HG03135 (cell line): ENCODE results near the gene AP1B1.

Experiments
- ATAC-seq: cut with Tn5 transposase; IDR thresholded peaks from one replicate; pipeline ENCODE4 v1.9.1; 2021; ENCODE audit warnings: mild to moderate bottlenecking, moderate library complexity; ENCODE audit not compliant: unreplicated experiment

The AP1B1 gene

DNA sequence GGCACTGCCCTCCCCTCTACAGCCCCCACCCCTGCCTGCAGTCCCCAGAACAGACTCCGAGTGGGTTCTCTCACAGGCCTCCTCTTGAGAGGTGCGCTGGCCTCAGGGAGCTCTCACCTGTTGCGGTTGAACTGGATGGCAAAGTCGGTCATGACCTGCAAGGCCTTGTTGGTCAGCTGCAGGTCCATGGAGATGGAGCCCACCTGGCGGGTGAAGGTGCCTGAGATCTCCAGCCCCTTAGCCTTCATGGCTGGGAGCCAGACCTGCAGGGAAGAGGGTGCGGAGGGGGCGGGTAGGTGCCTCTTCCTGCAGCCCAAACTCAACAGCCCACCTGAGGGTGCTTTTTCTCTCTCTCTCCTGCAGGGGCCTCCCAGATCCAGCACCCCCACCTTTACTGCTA is 54.2 kb downstream of the AP1B1 start:
- no peak for ATAC-seq

DNA sequence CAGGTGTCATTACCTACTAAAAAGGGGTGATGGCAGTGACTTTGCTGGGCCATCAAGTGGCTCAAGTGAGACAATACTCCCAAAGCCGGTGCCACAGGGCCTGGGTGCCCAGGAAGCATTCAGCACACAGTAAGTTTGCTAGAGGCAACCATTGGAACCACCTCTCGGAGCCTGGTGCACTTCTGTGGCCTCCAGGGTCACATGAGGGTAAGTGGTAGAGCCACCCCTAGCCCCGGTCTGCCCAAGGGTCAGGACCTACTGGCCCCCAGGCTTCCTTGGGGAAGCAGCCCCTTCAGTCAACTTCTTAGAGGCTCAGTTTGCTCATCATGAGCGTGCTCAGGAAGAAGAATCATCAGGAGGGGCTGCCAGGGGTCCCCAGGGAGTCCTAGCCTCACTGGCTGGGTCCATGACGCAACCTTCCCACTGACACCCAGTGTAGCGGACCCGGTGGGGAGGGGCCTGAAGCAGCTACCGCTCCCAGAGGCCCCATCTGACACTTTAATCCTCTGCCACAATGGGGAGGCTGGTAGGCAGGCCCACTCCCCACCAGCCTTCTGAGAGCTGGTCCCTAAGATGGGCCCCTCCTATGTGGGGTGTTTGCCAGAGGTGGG is 55.4 kb downstream of the AP1B1 start:
- no peak for ATAC-seq

DNA sequence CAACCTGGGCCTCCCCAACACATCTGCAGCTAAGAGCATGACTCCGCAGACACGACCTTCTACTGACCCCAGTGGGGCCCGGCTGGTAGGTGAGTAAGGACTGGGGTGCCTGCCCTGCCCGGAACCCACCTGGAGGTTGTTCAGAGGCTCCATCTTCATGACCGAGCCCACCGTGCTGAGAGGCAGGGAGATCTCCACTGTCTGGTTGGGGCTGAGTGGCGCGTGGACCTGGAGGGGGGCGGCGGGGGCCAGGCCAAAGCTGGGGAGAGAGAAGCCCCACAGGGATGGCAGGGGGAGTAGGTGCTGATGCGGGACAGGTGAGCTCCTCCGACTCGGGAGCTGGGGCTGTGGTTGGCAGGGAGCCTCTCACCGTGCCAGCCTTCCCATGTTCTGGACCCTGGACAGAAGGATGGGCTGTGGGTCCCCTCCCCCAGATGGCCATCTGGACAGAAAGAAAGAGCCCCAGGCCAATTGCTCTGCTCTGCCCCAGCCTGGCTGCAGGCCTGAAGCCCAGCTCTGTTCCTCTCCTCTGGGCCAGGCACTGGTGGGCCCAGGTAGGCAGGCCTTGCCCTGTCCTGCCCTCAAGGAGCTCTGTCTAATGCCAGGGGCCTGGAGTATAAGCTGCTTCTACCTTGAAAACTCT is 56.6 kb downstream of the AP1B1 start:
- ATAC-seq = no peak

DNA sequence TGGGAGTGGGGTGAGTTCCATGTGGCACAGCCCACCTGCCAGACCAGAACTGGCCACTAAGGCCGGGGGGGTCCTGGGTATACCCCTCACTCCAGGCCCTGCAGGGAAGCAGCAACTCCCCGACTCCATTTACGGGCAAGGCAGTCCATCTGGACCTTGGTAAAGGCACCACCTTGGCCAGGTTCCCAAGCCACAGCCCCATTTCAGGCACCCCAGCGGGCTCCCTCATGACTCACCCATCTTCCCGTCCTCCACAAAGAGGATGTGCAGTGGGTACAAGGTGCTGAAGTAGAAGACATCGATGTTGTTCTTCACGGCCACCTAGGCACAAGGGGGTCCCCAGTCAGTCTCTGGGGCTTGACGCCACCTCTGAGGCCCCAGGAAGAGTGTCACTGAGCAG is 57.2 kb downstream of the AP1B1 start:
- ATAC-seq = no peak

DNA sequence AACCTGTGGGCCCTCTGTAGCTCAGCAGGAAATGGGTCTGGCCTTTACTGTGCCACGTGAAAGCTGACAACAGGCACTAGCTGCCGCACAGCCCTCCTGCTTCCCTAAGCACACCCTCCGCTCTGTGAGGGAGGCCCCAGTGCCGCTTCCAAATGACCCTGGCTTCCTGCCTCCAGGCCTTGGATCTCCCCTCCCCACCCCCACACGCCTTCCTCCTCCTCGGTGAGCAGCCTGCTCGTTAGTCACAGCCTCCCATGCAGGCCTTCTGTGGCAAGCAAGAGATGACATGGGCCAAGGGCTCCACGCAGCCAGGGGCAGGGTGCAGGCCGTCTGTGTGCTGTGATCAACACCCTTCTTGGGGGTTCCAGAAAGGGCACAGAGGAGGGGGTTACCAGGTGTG is 57.6 kb downstream of the AP1B1 start:
- no peak for ATAC-seq

DNA sequence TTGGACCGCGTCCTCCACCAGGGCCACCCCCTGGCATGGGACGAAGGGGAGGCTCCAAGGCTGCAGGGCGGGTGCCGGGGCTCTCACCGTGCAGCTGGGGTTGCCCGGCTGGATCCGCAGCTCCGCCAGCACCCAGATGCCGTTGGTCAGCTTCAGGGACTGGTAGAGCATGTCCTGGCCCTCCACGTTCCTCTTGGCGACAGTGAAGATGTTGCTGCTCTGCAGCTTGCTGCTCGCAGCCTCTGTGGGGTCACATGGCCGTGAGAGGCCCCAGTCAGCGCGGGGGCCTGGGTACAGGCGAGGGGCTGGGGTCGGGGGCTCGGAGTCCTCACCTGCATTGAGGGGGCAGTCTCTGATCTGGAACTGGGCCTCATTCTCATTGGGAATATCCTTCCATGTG is 58.1 kb downstream of the AP1B1 start:
- ATAC-seq = no peak

DNA sequence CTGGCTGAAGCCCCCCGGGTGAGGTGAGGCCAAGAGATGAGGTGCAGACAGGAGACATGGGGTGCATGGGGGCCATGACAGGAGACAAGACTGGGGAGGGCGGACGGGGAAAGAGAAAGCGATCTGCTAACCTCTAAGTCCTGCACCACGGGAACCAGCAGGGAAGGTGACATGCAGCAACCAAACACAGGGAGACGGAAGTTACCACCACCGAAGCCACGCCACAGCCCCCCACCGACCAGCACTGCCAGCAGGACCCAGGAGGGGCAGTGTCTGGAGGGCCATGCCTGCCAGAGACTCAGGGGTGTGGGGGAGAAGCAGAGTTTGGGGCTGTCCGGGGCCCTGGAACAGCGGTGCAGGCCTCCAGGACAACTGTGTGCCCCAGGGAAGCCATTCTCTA is 58.8 kb downstream of the AP1B1 start:
- no peak for ATAC-seq

DNA sequence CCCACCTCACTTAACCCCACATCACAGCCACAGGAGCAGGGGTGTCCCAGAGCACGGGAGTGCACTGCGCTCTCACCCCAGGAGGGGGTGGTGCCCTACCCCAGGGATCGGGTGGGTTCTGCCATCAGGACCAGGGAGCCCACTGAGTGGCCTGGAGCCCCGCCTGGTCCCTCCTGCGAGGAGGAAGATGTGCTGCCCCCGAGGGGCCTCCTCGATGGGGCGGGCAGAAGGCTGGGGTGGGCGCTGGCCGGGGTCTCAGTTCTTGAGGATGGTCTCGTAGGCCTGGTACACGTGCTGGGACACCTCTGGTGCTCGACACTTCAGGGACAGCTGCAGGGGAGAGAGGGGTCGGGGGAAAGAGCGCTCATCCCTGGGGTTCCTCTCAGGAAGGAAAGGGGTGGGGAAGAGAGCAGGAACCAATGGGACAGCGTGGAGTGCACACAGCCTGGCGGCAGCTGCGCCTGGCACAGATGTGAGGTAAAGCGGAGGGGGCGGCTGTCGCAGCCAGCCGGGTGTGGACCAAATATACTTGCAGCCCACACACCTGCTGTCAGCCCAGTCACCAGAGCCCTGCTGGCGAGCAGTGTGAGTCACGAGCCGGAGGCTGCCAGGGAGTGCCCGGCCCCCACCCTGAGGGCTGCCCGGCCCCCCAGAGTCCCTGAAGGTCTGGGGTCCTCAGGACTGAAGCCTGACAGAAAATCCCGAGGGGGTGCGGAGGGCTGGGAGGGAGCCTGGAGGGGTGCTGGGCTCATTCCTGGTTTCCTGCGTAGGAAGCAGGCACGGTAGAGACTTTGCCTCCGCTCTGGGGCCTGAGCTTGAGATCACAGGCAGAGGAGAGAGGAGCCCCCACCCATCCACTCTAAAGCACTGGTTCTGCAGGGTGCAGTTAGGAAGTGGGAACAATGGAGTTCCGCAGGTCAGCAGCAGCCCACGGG is 59.5 kb downstream of the AP1B1 start:
- no peak for ATAC-seq

DNA sequence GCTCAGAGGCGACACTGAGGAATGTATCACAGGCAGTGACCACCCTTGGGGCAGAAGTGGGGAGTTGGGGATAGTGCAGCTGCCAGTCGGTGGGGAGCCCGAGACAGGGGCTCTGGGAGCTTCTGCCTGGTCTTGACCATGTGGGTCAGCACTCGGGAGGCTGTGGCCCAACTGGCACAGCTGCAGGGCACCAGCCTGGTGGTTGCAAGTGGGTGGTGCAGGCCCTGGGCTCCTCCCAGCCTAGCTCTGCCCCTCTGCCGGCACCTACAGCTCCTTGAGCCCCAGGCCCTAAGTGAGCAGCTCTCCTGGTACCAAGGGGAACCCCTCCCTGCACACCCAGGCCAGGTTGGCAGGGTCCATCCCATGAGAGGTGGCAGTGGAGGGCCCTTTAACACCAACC is 60.3 kb downstream of the AP1B1 start:
- no peak for ATAC-seq

DNA sequence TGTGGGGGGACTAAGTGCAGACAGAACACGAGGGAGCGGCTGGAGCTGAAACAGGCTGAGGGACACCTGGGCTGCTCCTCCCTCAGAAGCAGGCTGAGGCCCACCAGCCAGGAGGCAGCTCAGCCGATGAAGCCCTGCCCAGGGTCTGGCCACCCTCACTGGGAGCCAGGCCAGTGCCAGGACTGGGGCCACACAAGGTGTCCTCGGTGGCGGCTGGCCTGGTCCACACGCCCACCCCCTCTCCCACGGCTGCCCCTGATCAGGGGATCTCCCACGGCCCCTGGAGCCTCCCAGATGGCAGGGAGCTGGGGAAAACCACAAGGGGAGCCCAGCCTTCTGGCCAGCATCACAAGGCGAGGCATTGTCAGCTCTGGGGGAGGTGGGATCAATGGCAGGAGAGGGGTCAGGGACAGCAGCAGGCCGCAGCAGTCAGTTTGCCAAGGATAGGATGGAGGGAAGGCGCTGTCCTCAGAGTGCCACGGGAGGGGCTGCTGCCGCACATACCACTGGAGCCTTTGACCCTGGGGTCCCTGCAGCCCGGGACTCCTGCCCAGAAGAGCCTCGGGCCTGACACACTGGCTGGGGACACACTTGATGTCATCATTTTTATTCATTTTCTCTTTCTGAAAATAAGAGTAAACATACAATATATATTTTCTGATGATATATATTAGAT is 61.1 kb downstream of the AP1B1 start:
- no peak for ATAC-seq

DNA sequence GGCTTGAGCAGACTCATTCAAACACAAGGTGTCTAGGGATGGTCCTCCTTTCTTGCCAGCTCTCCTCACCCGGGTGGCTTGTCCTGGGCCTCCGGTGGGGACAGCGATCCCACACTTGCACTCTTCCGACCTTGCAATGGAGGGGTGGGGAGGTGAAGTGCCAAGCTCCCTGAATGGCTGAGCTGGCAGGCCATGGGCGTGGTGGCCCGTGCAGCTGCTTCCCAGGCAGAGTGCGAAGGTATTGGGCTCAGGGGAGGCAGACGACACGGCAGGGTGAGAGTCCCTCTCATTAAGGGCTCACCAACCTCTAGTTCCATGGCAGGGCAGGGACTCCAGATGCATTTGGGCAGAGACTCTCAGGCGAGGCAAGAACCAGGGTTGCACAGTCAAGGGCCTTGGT is 61.9 kb downstream of the AP1B1 start:
- ATAC-seq = no peak

DNA sequence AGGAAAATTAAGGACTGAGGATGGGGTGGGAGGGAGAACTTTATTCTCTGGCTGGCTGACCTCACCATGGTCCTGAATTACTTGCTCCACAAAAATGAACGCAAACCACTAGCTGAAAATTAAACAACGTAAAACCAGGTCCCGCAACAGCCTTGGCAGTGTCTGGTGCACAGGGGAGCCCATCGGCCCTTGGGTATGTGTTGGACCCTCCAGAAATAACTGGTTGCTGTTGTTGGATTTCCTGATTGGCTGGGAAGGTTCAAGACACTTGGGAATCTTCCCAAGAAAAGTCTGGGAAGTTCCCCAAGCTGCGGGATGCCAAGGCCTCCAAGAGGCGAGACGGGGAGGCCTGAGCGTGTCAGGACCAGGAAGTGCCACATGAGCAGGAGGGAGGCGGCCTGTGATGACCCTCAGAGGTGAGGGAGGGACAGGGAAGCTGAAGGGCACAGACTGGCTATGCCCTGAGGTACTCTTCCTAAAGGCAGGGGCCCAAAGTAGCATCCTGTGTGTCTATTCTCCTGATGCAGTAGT is 62.5 kb downstream of the AP1B1 start:
- ATAC-seq = no peak

DNA sequence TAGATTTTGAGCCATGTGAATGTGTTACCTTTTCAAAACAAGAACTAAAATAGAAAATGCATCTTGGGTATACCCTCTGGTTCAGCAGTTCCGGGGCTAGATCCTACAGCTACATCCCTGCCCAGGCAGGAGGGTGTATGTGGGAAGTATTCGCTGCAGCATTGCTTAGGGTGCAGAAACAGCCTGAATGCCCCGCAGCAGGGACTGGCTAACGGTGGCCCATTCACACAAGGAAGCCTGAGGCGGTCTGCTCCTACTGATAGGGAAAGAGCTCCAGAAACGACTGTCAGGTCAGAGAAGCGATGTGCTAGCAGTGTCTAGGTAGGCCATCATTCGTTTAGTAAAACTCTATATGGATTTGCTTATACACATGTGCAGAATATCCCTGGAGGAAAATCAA is 63.0 kb downstream of the AP1B1 start:
- no peak for ATAC-seq

DNA sequence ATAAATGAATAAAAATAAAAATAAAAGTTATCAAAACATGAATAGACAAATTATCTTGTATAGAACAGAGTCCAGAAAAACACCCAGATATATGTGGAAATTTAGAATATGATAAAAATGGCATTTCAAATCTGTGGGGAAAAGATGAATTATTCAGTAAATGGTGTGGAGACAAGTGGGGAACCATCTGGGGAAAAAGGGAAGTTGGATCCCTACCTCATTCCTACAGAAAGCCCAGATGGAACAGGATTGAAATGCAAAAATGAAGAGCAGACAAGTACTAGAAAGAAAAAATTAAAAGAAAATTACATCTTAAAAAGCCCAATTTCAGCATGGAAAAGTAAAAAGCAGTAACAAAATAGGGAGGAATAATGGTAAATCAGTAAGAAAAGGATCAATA is 64.7 kb downstream of the AP1B1 start:
- no peak for ATAC-seq

DNA sequence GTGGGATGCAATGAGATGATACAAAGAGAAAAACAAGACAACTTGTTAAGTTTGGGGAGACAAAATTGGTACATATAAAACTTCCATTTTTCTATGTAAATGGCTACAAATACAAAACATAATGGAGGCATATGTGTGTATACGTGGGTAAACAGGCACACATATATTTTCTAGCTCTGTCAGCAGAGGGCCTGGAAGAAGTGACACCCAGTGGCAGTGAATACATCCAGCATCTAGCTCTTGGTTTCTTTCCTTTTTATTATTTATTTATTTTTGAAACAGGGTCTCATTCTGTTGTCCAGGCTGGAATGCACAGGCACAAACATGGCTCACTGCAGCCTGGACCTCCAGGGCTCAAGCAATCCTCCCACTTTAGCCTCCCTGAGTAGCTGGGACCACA is 67.8 kb downstream of the AP1B1 start:
- no peak for ATAC-seq

DNA sequence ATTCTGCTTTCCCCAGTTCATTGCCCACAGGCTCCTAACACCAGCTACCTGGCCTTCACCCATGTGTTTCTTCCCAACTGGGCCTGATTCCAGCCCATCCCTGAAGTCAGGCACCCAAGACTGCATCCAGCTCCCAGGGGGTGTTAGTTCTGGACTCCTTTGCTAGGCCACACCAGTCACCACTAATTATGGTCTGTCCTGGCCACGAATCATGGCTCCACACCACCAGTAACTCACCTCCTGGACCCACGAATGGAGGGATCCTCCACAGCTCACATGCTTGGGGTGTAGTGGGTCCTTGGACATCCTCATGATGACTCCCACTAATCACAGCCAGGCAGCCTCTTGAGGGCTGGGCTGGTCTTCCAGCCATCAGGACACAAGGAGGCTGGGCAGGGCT is 69.3 kb downstream of the AP1B1 start:
- no peak for ATAC-seq

DNA sequence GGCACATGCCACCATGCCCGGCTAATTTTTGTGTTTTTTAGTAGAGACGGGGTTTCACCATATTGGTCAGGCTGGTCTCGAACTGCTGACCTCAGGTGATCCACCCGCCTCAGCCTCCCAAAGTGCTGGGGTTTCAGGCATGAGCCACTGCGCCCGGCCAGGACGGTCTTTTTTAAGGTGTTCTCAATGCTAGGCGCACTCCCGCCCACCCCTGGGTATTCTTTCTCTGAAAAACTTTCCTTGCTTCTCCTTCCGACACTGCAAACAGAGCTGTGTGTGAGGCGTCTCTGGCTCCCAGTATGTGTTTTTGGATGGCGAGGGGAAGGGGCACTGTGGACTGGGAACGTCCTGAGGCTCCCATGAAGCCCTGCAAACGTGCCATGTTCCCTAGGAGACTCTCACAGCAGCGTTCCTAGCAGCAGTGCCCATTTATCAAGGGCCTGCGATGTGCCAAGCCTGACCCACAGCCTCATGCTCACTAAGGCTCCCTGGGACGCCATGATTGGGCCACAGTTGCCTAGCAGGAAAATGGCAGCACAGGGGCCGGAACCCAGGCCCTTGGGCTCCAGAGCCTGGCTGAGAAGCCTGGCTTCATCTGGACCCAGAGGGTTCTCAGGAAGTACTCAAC is 70.4 kb downstream of the AP1B1 start:
- no peak for ATAC-seq

DNA sequence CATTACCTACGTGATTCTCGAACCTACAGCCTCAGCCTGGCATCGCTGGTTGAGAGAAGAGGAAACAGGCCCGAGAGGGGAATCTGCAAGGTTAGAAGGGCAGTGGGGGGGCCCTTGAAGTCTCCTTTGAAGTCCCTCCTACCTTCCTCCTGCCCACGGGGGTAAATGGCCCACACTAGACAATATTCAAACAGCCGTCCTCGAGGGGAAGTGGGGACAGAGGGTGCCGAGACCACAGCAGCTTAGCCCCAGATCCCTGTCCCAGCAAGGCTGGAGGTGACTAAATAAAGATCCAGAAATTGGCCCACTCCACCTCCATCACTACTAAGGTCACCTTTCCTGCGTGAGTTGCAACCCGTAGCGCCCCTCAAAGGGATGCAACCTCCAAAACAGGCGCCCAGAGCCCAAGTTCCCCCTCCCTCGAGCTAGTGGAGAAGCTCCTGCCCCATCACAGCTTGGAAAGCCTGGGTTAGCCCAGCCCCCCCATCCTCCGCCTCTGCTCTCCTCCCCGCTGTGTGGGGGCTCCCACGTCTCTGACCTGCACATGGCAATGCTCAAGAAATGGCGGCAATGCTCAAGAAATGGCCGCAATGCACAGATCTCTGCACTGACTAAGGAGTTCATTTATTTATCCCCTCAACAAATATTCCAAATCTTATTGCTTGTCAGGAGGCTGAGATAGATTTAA is 72.1 kb downstream of the AP1B1 start:
- no peak for ATAC-seq

DNA sequence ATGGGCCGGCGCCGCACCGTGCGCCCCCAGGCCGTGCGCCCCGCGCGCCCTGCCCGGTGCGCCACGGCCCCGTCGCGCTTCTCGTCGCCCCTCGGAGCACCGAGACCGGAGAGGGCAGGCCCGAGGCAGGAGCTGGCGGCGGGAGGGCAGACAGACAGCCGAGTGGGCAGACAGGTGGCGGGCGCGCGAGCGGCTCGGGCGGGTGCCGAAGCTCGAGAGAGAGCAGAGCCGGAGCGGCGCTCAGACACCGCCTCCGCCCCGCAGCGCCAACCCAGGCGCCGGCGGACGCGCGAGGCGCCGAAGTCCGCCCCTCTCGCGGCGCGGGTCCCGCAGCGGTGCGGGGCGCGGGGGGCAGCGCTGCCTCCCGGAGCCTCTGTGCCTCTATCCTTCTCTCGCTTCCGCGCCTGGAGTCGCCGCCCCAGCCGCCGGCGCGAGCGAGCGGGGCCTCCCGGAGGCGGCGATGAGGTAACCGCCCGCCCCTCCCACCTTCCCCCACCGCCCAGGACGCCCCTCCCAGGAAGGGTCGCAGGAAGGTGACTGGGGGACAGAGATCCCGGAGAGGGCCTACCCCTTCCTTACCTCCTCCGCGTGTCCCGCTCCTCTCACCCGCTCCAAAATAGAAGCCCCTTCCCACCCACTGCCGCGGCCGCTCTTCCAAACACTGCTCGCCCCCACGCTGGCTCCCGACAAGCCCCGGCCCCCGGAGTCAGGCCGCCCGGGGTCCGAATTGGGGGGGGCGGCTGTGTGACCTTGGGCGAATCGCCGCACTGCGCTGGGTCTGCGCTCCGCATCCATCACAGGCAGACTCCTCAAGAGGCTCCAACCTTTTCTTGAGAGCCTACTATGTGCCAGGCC is 72.9 kb downstream of the AP1B1 start, which contains the start of gene RASL10A:
Gene RASL10A (minus strand): TSS at position 412 of the 855 bp plus-strand sequence. CDS start 451 bp downstream, outside the sequence.
- ATAC-seq = no peak
